Measurements from ENCODE around the gene CTSK. TPM values are rescaled to one million over a fixed set of nuclear protein-coding genes. Genes with fewer than 3 reads are reported as not detected.

The CTSK gene
- total RNA-seq, 1 experiment from 2014 or later, result 4.2 TPM

DNA sequence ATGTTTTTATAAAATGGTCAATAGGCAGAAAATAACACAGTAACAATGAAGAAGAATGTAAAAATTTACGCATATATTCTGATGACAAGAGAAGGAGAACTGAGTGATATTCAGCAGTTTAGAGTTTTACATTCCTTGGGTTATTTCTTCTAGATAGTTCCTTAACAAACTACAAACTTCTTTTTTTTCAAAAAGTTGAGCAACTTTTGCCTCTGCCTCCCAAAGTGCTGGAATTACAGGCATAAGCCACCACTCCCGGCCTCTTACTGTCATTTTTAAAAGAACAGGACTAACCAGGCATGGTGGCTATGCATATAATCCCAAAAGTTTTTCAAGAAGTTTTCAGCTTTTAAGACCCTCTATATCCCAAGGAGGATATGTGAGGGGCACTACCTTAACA is 35.4 kb upstream of the CTSK start:
- no peaks in the 10 kb centered on the region for H3K27me3 ChIP-seq (ENCODE audit: insufficient read depth, low read length)
- H4K91ac ChIP-seq (ENCODE audit: insufficient read length, low read depth, low read length), result no peak overlapping the region
- H3T11ph ChIP-seq (ENCODE audit: low read length), result no peak overlapping the region
- H3K18ac ChIP-seq (ENCODE audit: insufficient read length, low read depth, low read length), result no peak overlapping the region
- H4K8ac ChIP-seq (replicated peaks; ENCODE audit: insufficient read length, low read depth, low read length), result no peak overlapping the region
- H2AK5ac ChIP-seq (ENCODE audit: insufficient read length, low read length), result no peak overlapping the region
- no peaks in the 10 kb centered on the region for H3K79me1 ChIP-seq (ENCODE audit: insufficient read depth, low read depth, low read length, poor library complexity, severe bottlenecking)
- no peak for DNase-seq
- no peaks in the 10 kb centered on the region for H3K9me3 ChIP-seq (ENCODE audit: control insufficient read depth, low read depth, low read length)
- H3K4me2 ChIP-seq (ENCODE audit: insufficient read depth, insufficient read length, low read length), result no peak overlapping the region
- Mint-ChIP-seq H3K4me3 (no peak overlapping the region), H3K9me3 (no peaks in the 10 kb centered on the region), H3K4me1 (no peaks in the 10 kb centered on the region), H3K27me3 (ENCODE audit: low read depth) (no peaks in the 10 kb centered on the region), H3K27ac (no peak overlapping the region), H3K36me3 (ENCODE audit: insufficient read depth in 1 of 3, low read depth in 3 of 3) (peaks cover 3 to 23% (median 5%) of the 10 kb centered on the region in 3 experiments; a peak in 5 of 7 replicates)
- H3K14ac ChIP-seq (ENCODE audit: insufficient read depth, low read length), result no peak overlapping the region
- no peaks in the 10 kb centered on the region for H4K20me1 ChIP-seq (ENCODE audit: control insufficient read depth, insufficient read depth, insufficient read length)
- H3K4ac ChIP-seq (ENCODE audit: low read depth, low read length), result no peak overlapping the region
- no peak overlapping the region for H2BK120ac ChIP-seq (ENCODE audit: low read depth, low read length, poor library complexity, severe bottlenecking)
- H2BK12ac ChIP-seq (ENCODE audit: insufficient read length, low read depth, low read length), result no peak overlapping the region
- no peaks in the 10 kb centered on the region for H3K79me2 ChIP-seq (ENCODE audit: insufficient read depth, low read length)
- no peak overlapping the region for H4K5ac ChIP-seq (ENCODE audit: insufficient read length, low read depth, low read length)
- no peak overlapping the region for H2AFZ ChIP-seq (ENCODE audit: low read length)
- H2BK20ac ChIP-seq (ENCODE audit: low read depth, low read length, poor library complexity, severe bottlenecking), result no peak overlapping the region
- H3K56ac ChIP-seq (ENCODE audit: insufficient read length, low read depth, low read length), result no peak overlapping the region
- TF ChIP-seq, protein P1, sequence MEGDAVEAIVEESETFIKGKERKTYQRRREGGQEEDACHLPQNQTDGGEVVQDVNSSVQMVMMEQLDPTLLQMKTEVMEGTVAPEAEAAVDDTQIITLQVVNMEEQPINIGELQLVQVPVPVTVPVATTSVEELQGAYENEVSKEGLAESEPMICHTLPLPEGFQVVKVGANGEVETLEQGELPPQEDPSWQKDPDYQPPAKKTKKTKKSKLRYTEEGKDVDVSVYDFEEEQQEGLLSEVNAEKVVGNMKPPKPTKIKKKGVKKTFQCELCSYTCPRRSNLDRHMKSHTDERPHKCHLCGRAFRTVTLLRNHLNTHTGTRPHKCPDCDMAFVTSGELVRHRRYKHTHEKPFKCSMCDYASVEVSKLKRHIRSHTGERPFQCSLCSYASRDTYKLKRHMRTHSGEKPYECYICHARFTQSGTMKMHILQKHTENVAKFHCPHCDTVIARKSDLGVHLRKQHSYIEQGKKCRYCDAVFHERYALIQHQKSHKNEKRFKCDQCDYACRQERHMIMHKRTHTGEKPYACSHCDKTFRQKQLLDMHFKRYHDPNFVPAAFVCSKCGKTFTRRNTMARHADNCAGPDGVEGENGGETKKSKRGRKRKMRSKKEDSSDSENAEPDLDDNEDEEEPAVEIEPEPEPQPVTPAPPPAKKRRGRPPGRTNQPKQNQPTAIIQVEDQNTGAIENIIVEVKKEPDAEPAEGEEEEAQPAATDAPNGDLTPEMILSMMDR (conservative IDR thresholded peaks at IDR 0.05), result no peak
- no peaks in the 10 kb centered on the region for H3K23me2 ChIP-seq (ENCODE audit: insufficient read length, low read depth, low read length, poor library complexity, severe bottlenecking)
- no peak overlapping the region for H3K27ac ChIP-seq (ENCODE audit: insufficient read length, low read depth, low read length)
- no peak overlapping the region for H3K9ac ChIP-seq (ENCODE audit: extremely low read depth, insufficient read length, low read length)
- no peak overlapping the region for H2BK15ac ChIP-seq (ENCODE audit: low read depth, low read length)
- H2BK5ac ChIP-seq (ENCODE audit: insufficient read length, low read length), result no peak overlapping the region
- H3K23ac ChIP-seq (ENCODE audit: insufficient read length, low read depth, low read length), result no peak overlapping the region
- H3K4me1 ChIP-seq (ENCODE audit: insufficient read depth, low read length), result no peaks in the 10 kb centered on the region
- WGBS (ENCODE audit: extremely low coverage, insufficient read length, low lambda C conversion rate), result no CpG with 5 or more reads among the region's 2 CpGs
